GM18870 (cell line): ENCODE results near the gene ZCCHC24.

ENCODE experiments used
- ATAC-seq: cut with Tn5 transposase; IDR thresholded peaks from one replicate; pipeline ENCODE4 v1.9.1; 2021; ENCODE audit warnings: moderate library complexity; ENCODE audit not compliant: unreplicated experiment

Gene ZCCHC24

DNA sequence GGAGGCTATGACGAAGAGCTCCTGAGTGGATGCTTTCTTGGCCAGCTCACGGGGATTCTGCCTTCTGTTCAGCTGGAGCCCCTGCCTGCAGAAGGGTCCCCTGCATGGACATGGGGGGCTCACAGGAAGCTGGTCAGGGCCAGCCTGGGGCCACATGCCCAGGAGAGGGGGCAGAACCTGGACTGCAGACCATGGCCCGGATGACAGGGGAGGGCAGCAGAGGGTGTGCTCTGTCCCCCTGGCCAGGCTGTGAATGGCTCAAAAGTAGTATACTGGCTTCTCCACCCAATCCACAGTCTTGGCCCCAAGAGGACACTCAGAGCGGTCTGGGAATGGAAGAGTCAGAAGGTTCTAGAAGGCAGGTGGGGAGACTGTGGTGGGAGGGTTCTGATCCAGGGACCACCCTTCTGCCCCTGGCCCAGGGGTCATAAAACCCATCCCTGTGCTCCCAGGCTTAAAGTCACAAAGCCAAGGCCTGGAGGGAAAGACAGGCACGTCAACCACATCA is 57.9 kb downstream of the ZCCHC24 start:
- ATAC-seq: no peak

DNA sequence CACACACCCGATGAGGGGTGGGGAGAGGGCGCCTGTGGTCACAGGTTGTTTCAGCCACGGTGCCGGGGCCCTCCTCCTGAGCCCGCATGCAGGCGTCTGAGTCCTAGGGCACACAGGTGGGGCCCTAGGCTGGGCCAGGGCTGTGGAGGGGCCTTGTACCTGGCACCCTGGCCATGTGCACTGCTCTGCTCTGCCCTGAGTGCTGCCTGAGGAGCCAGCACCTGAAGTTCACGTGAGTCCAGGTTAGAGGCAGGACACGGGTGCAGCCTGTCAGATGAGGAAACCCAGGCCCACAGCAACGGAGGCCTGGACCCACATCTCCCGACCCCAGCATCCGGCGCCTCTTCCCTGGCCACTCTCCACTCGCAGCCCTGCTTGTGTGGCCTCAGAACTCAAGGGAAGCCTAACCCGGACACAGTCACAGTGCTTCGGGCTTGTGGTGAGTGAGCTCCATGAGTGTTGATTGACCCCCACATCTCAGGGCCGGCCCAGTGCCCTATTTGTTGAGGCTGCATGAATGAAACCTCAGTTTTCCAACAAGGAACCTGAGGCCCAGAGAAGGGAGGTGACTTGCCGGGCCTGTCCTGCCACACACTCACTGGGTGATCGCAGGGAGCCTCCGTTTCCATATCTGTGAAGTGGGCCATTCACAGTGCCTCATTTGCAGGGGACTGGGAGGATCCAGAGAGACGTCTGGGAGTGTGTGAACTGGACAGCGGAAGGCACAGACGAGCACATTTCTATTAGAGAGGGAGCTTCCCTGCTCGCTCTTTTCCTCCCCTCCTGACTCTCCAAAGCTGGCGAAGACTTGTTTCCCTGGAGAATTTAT is 58.6 kb downstream of the ZCCHC24 start:
- no peak for ATAC-seq

DNA sequence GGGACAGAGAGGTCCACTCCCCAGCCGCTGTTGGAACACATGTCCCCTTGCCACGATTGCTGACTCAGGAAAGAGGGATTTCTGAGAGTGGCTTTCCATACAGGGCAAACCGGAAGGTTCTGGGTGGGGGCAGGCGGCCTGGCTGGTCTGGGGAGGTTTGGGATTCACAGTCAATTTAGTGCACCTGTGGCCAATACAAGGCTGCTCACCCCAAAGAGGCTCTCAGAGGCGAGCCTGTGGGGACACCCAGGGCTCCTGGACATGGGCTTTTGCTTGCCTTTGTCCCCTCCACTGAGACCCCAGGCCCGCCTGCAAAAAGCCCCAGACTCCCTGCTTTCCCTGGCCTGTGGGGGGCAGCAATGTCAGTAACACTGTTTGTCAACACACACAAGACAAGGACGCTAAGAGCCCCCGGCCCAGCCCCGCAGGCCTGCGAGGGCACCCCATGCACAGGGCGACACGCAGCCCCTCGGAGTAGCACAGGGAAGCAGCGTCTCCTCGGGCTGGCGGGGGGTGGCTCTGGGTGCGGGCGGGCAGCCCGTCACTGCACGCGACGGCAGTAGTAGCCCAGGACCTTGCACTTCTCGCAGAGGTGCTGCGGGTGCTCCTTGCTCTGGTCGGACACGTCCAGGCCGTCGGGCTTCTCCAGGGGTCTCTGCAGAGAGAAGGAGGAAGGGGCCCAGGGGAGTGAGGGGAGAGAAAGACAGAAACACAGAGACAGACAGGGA is 59.5 kb downstream of the ZCCHC24 start:
- no peak for ATAC-seq

DNA sequence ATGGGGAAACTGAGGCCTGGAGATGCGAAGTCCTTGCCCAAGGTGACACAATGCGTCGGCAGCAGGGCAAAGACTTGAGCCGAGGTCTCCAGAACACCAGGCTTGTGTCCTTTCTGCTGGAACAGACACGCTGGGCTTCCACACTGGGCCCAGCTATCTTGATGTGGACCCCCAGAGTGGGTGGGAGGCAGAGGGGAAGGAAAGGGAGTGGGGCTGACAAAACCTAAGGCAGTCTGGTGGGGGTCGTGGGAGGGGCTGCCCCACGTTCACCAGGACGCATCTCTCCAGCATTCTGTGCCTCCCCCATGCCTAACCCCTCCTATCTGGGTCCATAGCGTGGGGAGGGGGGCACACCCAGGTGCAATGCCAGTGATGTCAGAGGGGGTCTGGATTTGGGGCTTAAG is 60.0 kb downstream of the ZCCHC24 start:
- ATAC-seq: no peak

DNA sequence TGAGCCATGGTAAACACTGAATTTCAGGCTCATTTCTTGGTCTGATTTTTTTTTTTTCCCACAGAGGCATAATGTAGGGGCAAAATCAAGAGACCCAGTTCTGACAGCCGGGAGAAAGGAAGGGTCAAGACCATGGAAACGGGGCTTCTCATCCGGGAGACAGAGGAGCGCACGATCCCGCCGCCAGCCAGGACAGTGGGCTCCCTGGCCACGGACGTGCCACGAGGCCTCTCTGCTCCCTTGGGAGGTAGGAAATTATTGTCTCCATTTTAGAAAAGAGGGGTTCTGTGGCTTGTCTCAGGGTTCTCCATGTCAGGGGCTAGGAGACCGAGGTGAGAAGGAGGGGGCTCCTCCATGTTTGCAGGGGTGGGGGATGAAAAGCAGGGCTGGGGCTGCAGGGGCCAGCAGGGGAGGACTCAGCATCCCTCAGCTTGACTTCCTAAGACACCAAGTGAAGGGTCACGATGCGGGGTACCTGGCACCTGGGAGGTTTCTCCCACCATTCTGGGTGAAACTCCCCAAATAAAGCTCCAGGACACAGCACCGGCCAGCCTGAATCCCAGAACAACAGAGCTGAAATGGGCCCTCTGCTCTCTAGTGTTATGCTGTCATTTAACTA is 60.5 kb downstream of the ZCCHC24 start:
- ATAC-seq: no peak

GRCh38 chr10:79383974-79384606 is 61.3 kb downstream of the ZCCHC24 start:
- ATAC-seq: no peak

DNA sequence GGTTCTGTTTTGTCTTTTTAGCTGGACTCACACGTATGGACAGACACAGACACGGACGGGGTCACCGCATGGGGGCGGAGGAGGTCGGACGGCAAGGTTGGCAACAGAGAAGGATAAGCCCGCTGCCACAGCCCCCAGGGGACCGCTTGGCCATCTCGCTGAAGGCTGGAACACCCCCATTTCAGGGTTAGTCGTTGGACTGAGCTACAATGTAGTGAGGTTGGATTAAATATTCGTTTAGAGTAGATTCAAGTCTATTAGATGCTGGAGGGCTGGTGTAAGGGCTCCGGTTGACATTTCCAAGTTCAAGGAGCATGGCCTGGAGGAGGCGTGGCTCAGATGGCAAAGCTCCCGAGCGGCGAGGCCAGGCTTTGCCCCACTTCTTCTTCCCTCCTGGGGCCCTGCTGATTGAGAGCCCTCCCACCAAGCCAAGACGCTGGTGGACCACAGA is 62.9 kb downstream of the ZCCHC24 start:
- ATAC-seq: no peak

DNA sequence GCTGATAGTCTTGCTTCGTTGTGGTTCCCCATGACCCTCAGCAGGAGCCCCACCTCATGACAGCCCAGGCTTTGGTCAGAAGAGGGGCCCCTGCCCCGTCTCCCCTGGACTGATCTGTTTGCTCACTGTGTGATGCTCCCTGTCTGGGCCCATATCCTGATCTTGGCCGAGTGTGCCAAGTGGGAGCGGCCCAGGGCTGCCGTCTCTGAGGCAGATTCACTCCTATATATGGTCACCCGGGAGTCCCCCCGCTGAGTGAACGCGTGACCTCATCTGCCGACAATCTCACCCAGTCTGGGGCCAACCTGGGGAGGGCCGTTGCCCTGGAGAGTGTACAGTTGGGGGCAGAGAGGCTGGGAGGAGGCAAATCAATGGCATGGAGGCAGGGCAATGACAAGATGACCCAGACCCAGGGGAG is 63.6 kb downstream of the ZCCHC24 start:
- no peak for ATAC-seq

GRCh38 chr10:79380946-79381721 is 64.3 kb downstream of the ZCCHC24 start:
- ATAC-seq: no peak

- ATAC-seq: no peak
Measured at GRCh38 chr10:79380125-79380945, 65.1 kb downstream of the ZCCHC24 start.

DNA sequence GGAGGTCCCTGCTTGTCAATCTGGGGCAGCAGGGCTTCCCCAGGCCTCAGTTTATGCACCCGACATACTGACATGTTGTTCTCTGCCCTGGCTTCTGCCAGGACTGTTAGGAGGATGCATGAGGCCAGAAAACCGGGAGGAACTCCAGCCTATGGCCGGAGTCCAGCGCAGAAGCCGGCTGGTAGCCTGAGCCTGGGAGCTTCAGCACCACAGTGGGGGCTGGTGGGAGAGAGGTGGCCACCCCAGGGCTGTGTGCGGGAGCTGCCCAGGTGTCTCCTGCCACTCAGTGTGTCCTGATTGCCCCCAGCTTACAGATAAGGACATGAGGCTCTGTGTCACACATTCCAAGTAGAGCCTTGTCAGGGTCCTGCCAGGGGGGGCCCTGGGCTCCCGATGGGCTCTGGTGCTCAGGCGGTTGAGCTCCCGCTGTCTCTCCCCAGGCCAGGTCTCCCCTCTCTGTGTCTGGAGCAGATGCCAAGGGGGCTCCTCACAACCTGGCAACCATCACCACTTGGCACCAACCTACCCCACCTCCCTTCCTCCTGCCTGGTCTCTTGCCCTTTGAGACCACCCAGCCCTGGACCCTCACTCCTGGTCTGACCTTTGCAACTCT is 65.8 kb downstream of the ZCCHC24 start:
- no peak for ATAC-seq

- ATAC-seq: no peak
Measured at GRCh38 chr10:79378647-79379511, 66.5 kb downstream of the ZCCHC24 start.

GRCh38 chr10:79378383-79378646 is 67.1 kb downstream of the ZCCHC24 start:
- ATAC-seq: no peak

DNA sequence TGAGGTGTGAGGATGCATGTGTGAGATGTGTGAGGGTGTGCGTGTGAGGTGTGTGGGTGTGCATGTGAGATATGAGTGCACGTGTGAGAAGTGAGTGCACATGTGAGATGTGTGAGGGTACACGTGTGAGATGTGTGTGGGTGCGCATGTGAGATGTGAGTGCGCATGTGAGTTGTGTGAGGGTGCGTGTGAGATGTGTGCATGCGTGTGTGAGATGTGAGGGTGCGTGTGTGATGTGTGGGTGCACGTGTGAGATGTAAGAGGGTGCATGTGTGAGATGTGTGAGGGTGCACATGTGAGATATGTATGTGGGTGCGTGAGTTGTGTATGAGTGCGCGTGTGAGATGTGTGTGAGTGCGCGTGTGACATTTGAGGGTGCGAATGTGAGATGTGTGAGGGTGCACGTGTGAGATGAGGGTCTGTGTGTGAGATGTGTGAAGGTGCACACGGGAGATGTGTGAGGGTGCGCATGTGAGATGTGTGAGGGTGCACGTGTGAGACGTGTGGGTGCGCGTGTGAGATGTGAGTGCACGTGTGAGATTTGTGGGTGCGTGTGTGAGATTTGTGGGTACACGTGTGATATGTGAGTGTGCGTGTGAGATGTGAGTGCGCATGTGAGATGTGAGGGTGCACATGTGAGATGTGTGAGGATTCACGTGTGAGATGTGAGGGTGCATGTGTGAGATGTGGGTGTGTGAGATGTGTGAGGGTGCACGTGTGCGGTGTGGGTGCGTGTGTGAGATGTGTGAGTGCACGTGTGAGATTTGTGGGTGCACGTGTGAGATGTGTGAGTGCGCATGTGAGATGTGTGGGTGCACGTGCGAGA is 67.7 kb downstream of the ZCCHC24 start:
- no peak for ATAC-seq

DNA sequence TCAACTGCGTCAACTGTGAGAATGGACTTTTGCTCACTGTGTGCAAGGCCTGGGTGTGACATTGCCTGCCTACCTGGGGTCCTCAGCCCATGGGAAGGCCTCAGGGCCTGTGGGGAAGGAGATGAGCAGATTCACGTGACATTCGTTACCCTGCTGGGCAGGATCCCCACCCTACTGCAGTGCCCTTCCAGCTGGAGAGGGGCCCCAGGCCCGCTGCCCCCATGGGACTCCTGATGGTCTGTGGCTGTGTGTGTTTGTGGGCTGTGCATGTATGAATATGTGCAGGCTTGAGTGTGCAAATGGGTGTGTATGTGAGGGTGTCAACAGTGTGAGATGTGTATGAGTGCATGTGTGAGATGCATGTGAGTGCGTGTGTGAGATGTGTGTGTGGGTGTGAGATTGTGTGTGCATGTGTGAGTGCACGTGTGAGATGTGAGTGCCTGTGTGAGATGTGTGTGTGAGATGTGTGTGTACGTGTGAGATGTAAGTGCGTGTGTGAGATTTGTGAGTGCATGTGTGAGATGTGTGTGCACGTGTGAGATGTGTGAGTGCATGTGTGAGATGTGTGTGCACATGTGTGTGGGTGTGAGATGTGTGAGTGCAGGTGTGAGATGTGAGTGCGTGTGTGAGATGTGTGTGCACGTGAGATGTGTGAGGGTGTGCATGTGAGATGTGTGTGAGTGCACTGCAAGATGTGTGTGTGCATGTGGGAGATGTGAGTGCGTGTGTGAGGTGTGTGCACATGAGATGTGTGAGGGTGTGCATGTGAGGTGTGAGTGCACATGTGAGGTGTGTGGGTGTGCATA is 68.5 kb downstream of the ZCCHC24 start:
- ATAC-seq: no peak

DNA sequence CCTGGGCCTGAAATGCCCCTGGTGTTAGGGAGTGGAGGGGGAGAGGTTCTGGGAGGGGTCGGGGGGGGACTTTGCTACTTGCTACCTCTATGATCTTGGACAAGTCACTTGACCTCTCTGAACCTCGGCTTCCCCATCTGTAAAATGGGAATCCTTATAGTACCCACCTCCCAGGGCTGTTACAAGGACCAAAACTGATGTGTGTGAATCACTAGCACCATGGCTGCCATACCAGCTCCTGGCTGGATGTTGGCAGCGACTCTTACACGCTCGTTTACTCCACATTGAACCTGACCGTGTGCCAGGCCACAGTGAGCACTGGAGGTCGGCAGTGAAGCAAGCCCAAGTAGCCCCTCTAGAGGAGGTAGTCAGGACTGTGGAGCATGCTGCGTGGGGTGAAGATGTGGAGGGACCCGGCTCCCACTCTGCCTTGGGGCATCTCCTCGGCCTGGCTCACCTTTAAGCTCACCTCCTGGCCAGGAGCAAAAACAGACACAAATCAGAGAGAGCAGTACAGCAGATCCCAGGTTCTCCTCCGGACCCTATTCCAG is 69.3 kb downstream of the ZCCHC24 start:
- ATAC-seq: no peak
